ENCODE results near the gene SMIM10.

Gene SMIM10

GRCh38 chrX:134971926-134972325 is 18.9 kb upstream of the SMIM10 start:
- TF ChIP-seq CTCF (IDR thresholded peaks at IDR 0.05) (no peak), ZFX (IDR thresholded peaks at IDR 0.05; ENCODE audit: borderline replicate concordance) (no peak)

GRCh38 chrX:134975516-134975915 is 15.3 kb upstream of the SMIM10 start:
- no peak for TF ChIP-seq ZFX (IDR thresholded peaks at IDR 0.05; ENCODE audit: borderline replicate concordance)
- TF ChIP-seq CTCF (IDR thresholded peaks at IDR 0.05), result no peak
- H3K27ac ChIP-seq, result no peak overlapping the region

More at GRCh38 chrX:134971926-134972325, 18.9 kb upstream of the SMIM10 start:
- no peak overlapping the region for H3K27ac ChIP-seq

- TF ChIP-seq CTCF (IDR thresholded peaks at IDR 0.05), result no peak
- no peak for TF ChIP-seq ZFX (IDR thresholded peaks at IDR 0.05; ENCODE audit: borderline replicate concordance)
- H3K27ac ChIP-seq, result no peak overlapping the region
Observed at GRCh38 chrX:134981910-134982309, 8.9 kb upstream of the SMIM10 start.

GRCh38 chrX:134982748-134983147 is 8.0 kb upstream of the SMIM10 start:
- no peak overlapping the region for H3K27ac ChIP-seq
- TF ChIP-seq ZFX (IDR thresholded peaks at IDR 0.05; ENCODE audit: borderline replicate concordance) (no peak), CTCF (IDR thresholded peaks at IDR 0.05) (no peak)

- no peak overlapping the region for H3K27ac ChIP-seq
Observed at GRCh38 chrX:134985479-134985878, 5.3 kb upstream of the SMIM10 start.

GRCh38 chrX:134990475-134990800 is 353 bp upstream of the SMIM10 start:
- TF ChIP-seq ZFX (IDR thresholded peaks at IDR 0.05; ENCODE audit: borderline replicate concordance) (no peak), CTCF (IDR thresholded peaks at IDR 0.05) (no peak)
- no peak overlapping the region for H3K27ac ChIP-seq

More at GRCh38 chrX:134985479-134985878, 5.3 kb upstream of the SMIM10 start:
- no peak for TF ChIP-seq ZFX (IDR thresholded peaks at IDR 0.05; ENCODE audit: borderline replicate concordance)
- no peak for TF ChIP-seq CTCF (IDR thresholded peaks at IDR 0.05)

GRCh38 chrX:134997646-134998045 is 6.9 kb downstream of the SMIM10 start:
- H3K27ac ChIP-seq, result no peak overlapping the region
- no peak for TF ChIP-seq ZFX (IDR thresholded peaks at IDR 0.05; ENCODE audit: borderline replicate concordance)
- TF ChIP-seq CTCF (IDR thresholded peaks at IDR 0.05), result no peak
